Fibroblast of mammary gland (primary cell): ENCODE results near the gene CNN3.

Experiments used
- DNase-seq: peaks from one replicate; pipeline ENCODE4 v3.0.0-alpha.2; 2010; ENCODE audit warnings: low read depth
- H3K4me3 ChIP-seq: 2 replicates; pipeline ENCODE4 v1.5.1; 2011; ENCODE audit warnings: low read depth, mild to moderate bottlenecking, low read length, moderate library complexity; ENCODE audit not compliant: control insufficient read depth
- CTCF ChIP-seq: conservative IDR thresholded peaks from 2 replicates; pipeline ENCODE4 v1.5.1; 2011; ENCODE audit warnings: low read depth, low read length, inconsistent platforms; ENCODE audit not compliant: control insufficient read depth, insufficient read depth

Gene CNN3

GRCh38 chr1:94855307-94855700, 71.6 kb downstream of the CNN3 start:
- TF ChIP-seq CTCF: no peak
- no peak overlapping the region for H3K4me3 ChIP-seq
- DNase-seq: peak; percentile 21

GRCh38 chr1:94854458-94855306, 72.2 kb downstream of the CNN3 start:
- TF ChIP-seq CTCF: peak; percentile 96
- peak overlapping the region; percentile 46 for H3K4me3 ChIP-seq
- DNase-seq: peak; percentile 93

GRCh38 chr1:94852788-94853187, 74.1 kb downstream of the CNN3 start:
- peak; percentile 14 for TF ChIP-seq CTCF
- no peak overlapping the region for H3K4me3 ChIP-seq
- peak; percentile 22 for DNase-seq

GRCh38 chr1:94851571-94851970, 75.3 kb downstream of the CNN3 start:
- no peak for DNase-seq
- no peak for TF ChIP-seq CTCF
- no peak overlapping the region for H3K4me3 ChIP-seq
